IMR-90 (cell line): ENCODE results near the gene DHRSX. TPM values are rescaled to one million over a fixed set of nuclear protein-coding genes. Genes with fewer than 3 reads are reported as not detected.

Experiments
- ATAC-seq: fragments of 200-7000 bp; cut with Tn5 transposase; 2 replicates; pipeline ENCODE4 v1.9.1; 2020; ENCODE audit warnings: low read depth, mild to moderate bottlenecking, moderate library complexity
- BruUV-seq: library from RNA; stranded (reverse); fragments of 400-500 nt; replicated peaks from 2 replicates; lab custom pipeline; 2021; lab: Mats Ljungman, UMichigan
- CTCF ChIA-PET: fragments of 300-600 bp; formaldehyde crosslinking; extraction: SDS; loops from one replicate; lab custom pipeline; 2021; ENCODE audit warnings: antibody characterized with exemption; lab: Yijun Ruan, JAX
- POLR2A ChIA-PET: fragments of 300-600 bp; sonication (Branson Sonifier 250); formaldehyde crosslinking; loops from one replicate; lab custom pipeline; 2022; ENCODE audit warnings: antibody characterized with exemption; ENCODE audit not compliant: unreplicated experiment; lab: Charles Lee
- DNase-seq: peaks from one replicate; pipeline ENCODE4 v3.0.0; 2013
- H2AFZ ChIP-seq: replicated peaks from 2 replicates; pipeline ENCODE3; 2013; ENCODE audit warnings: low read length, mild to moderate bottlenecking; ENCODE audit not compliant: poor library complexity
- H2AK5ac ChIP-seq: 2 replicates; pipeline ENCODE4 v1.6.1; 2013; ENCODE audit warnings: low read depth, low read length, inconsistent platforms
- H2AK9ac ChIP-seq: replicated peaks from 2 replicates; pipeline ENCODE3; 2013; ENCODE audit warnings: mild to moderate bottlenecking, low read depth, low read length, moderate library complexity; ENCODE audit not compliant: poor library complexity
- H2BK120ac ChIP-seq: 2 replicates; pipeline ENCODE4 v1.6.1; 2013; ENCODE audit warnings: low read depth, low read length, inconsistent platforms
- H2BK15ac ChIP-seq: 3 replicates; pipeline ENCODE4 v1.6.1; 2013; ENCODE audit warnings: low read depth, low read length, inconsistent platforms
- H2BK20ac ChIP-seq: 2 replicates; pipeline ENCODE4 v1.6.1; 2013; ENCODE audit warnings: low read depth, mild to moderate bottlenecking, inconsistent platforms, low read length, moderate library complexity
- H2BK5ac ChIP-seq: 2 replicates; pipeline ENCODE4 v1.6.1; 2013; ENCODE audit warnings: mild to moderate bottlenecking, low read depth, low read length, inconsistent platforms; ENCODE audit not compliant: poor library complexity, severe bottlenecking
- H3K14ac ChIP-seq: replicated peaks from 2 replicates; pipeline ENCODE4 v1.6.1; 2013; ENCODE audit warnings: low read depth, low read length, inconsistent platforms
- H3K18ac ChIP-seq: 2 replicates; pipeline ENCODE4 v1.6.1; 2013; ENCODE audit warnings: low read depth, low read length, control low read depth
- H3K23ac ChIP-seq: 2 replicates; pipeline ENCODE4 v1.6.1; 2013; ENCODE audit warnings: low read depth, low read length, inconsistent platforms
- H3K27ac ChIP-seq: 2 replicates; pipeline ENCODE4 v1.5.1; 2013; ENCODE audit warnings: mild to moderate bottlenecking, control low read depth, low read length; ENCODE audit not compliant: insufficient read depth
- H3K27me3 ChIP-seq: 2 replicates; pipeline ENCODE4 v1.6.1; 2013; ENCODE audit warnings: low read length; ENCODE audit not compliant: control insufficient read depth, insufficient read depth
- H3K36me3 ChIP-seq: 2 replicates; pipeline ENCODE4 v1.6.1; 2013; ENCODE audit warnings: low read length, mixed read lengths; ENCODE audit not compliant: control insufficient read depth, insufficient read depth
- H3K4ac ChIP-seq: 2 replicates; pipeline ENCODE4 v1.6.1; 2013; ENCODE audit warnings: low read depth, low read length, inconsistent platforms
- H3K4me1 ChIP-seq: 2 replicates; pipeline ENCODE4 v1.6.1; 2013; ENCODE audit warnings: low read length, mixed read lengths; ENCODE audit not compliant: control insufficient read depth, insufficient read depth
- H3K4me2 ChIP-seq: 2 replicates; pipeline ENCODE4 v1.6.1; 2013; ENCODE audit warnings: low read depth, mild to moderate bottlenecking, control low read depth, low read length, moderate library complexity
- H3K4me3 ChIP-seq: 2 replicates; pipeline ENCODE4 v1.5.1; 2013; ENCODE audit warnings: low read depth, mild to moderate bottlenecking, control low read depth, low read length, moderate library complexity; ENCODE audit not compliant: insufficient read depth
- H3K56ac ChIP-seq: 2 replicates; pipeline ENCODE4 v1.6.1; 2013; ENCODE audit warnings: low read length, inconsistent platforms; ENCODE audit not compliant: insufficient read depth; ENCODE audit errors: extremely low read depth
- H3K79me1 ChIP-seq, 2 experiments: 2 replicates each; pipeline ENCODE4 v1.6.1; 2013; ENCODE audit warnings: low read length in 2 of 2, inconsistent platforms in 1 of 2, low read depth in 1 of 2
- H3K9ac ChIP-seq: 2 replicates; pipeline ENCODE4 v1.6.1; 2013; ENCODE audit warnings: low read depth, low read length, control low read depth
- H3K9me1 ChIP-seq: 2 replicates; pipeline ENCODE4 v1.6.1; 2013; ENCODE audit warnings: low read length, inconsistent platforms; ENCODE audit not compliant: insufficient read depth
- H3K9me3 ChIP-seq: 2 replicates; pipeline ENCODE4 v1.6.1; 2013; ENCODE audit warnings: low read length; ENCODE audit not compliant: control insufficient read depth, insufficient read depth
- H4K20me1 ChIP-seq: 2 replicates; pipeline ENCODE4 v1.6.1; 2013; ENCODE audit warnings: low read length, inconsistent platforms; ENCODE audit not compliant: insufficient read depth
- H4K5ac ChIP-seq: 2 replicates; pipeline ENCODE4 v1.6.1; 2013; ENCODE audit warnings: mild to moderate bottlenecking, low read depth, low read length, control low read depth
- H4K8ac ChIP-seq, 2 experiments: 2 replicates each; pipeline ENCODE4 v1.6.1; 2013; ENCODE audit warnings: low read depth in 2 of 2, low read length in 2 of 2, control low read depth in 1 of 2, inconsistent platforms in 1 of 2
- H4K91ac ChIP-seq: 2 replicates; pipeline ENCODE4 v1.6.1; 2013; ENCODE audit warnings: low read depth, low read length, inconsistent platforms; ENCODE audit not compliant: insufficient read depth
- FOS ChIP-seq: fragments of 150-350 bp; IDR thresholded peaks from 2 replicates; pipeline ENCODE4 v1.6.1; 2016; ENCODE audit warnings: low read depth, low read length
- RAD21 ChIP-seq: IDR thresholded peaks from 2 replicates; pipeline ENCODE4 v1.6.1; 2012; ENCODE audit warnings: low read length, improper control_type of control experiment
- RCOR1 ChIP-seq: IDR thresholded peaks from 2 replicates; pipeline ENCODE4 v1.6.1; 2012; ENCODE audit warnings: mild to moderate bottlenecking, low read length, improper control_type of control experiment; ENCODE audit not compliant: insufficient replicate concordance
- RFX5 ChIP-seq: IDR thresholded peaks from 2 replicates; pipeline ENCODE4 v1.8.0; 2012; ENCODE audit warnings: low read depth, mild to moderate bottlenecking, low read length, moderate library complexity
- SMC3 ChIP-seq: fragments of 150-350 bp; IDR thresholded peaks from 2 replicates; pipeline ENCODE4 v1.6.1; 2016; ENCODE audit warnings: low read depth, mild to moderate bottlenecking, antibody characterized with exemption, low read length, moderate library complexity
- WGBS, 2 experiments: methylation state at CpG; one replicate each; pipeline versions ENCODE4 v1.1.5 to v1.1.7; 2013; ENCODE audit warnings: missing lambda C conversion rate in 2 of 2; ENCODE audit not compliant: insufficient read length in 1 of 2; ENCODE audit errors: extremely low coverage in 2 of 2; 5-methylcytosine and 5-hydroxymethylcytosine counted together
- dilution Hi-C: fragments of 300-500 bp; cut with HindIII; formaldehyde crosslinking; loops from one replicate; pipeline ENCODE4 v1.14.3; 2018; ENCODE audit warnings: low sequenced_read_pairs; ENCODE audit not compliant: unreplicated experiment
- in situ Hi-C: fragments of 300-500 bp; cut with MboI; formaldehyde crosslinking; loops from 3 replicates; pipeline ENCODE4 v1.14.3; 2019; ENCODE audit warnings: low sequenced_read_pairs, inconsistent platforms, mixed read lengths
- intact Hi-C: fragments of 100-400 bp; cut with micrococcal nuclease; formaldehyde crosslinking; loops from 2 replicates; pipeline ENCODE4 v1.10.0; 2022
- polyA plus RNA-seq, 3 experiments: library from polyadenylated mRNA; depleted of rRNA; stranded (reverse); fragments of >200 nt; gene quantifications; 2 replicates each; pipeline ENCODE4 v1.2.3, GENCODE V29; 2012; ENCODE audit warnings: low replicate concordance in 1 of 3
- total RNA-seq: library from RNA; depleted of rRNA; stranded (reverse); fragments of >200 nt; gene quantifications from 2 replicates; pipeline ENCODE4 v1.2.3, GENCODE V29; 2012

DHRSX gene
- total and polyA plus RNA-seq, 2 of the 4 experiments (the other 2 are of a cell fraction): 26.2 to 38.0 TPM

- ChIA-PET POLR2A (no interaction called here), CTCF (no interaction called here)
- no peak overlapping the region for H4K8ac ChIP-seq
- H3K27ac ChIP-seq: no peak overlapping the region
- H2AK5ac ChIP-seq: no peak overlapping the region
- peaks cover 5% of the 10 kb centered on the region; the same call in 1 of the 2 replicates for H3K4me1 ChIP-seq
- H2AFZ ChIP-seq: no peak overlapping the region
- H2BK15ac ChIP-seq: no peak overlapping the region
- H3K4me3 ChIP-seq: no peak overlapping the region
- H3K4ac ChIP-seq: no peak overlapping the region
- no peak overlapping the region for H4K5ac ChIP-seq
- H3K36me3 ChIP-seq: peaks cover 51% of the 10 kb centered on the region
- no peak overlapping the region for H3K18ac ChIP-seq
- BruUV-seq: no TSS peak
- DNase-seq: no peak
- H4K20me1 ChIP-seq: peaks cover 17% of the 10 kb centered on the region
- H2AK9ac ChIP-seq: peak overlapping the region; percentile 57
- no peak overlapping the region for H3K9ac ChIP-seq
- H3K27me3 ChIP-seq: no peaks in the 10 kb centered on the region
- no peaks in the 10 kb centered on the region for H3K9me3 ChIP-seq
- intact Hi-C loops (loop anchor here (10.0 kb wide), 1 partner anchor 835 kb away; no protein-coding TSS in a partner anchor), dilution Hi-C loops (no loop called here), in situ Hi-C loops (no loop called here)
- peaks cover 12 to 58% of the 10 kb centered on the region in 2 experiments for H3K79me1 ChIP-seq
- no peak overlapping the region for H4K91ac ChIP-seq
- H2BK5ac ChIP-seq: no peak overlapping the region
- no peak overlapping the region for H2BK120ac ChIP-seq
- H3K56ac ChIP-seq: no peak overlapping the region
- no peak overlapping the region for H3K23ac ChIP-seq
- peaks cover 3% of the 10 kb centered on the region; the same call in 1 of the 2 replicates for H3K9me1 ChIP-seq
- TF ChIP-seq FOS (no peak), RCOR1 (no peak), RAD21 (no peak), RFX5 (no peak), SMC3 (no peak)
- H2BK20ac ChIP-seq: no peak overlapping the region
- ATAC-seq: no peak
- no peak overlapping the region for H3K14ac ChIP-seq
- H3K4me2 ChIP-seq: no peak overlapping the region
- 98% methylated on average over 36 of the region's 65 CpGs; no CpG with 5 or more reads in 1 of the 2 experiments for WGBS, 2 experiments
These were observed 11.0 kb downstream of the DHRSX start for GRCh38 chrX:2489446-2490445.
